ENCODE results near the gene NEDD4. TPM values are rescaled to one million over a fixed set of nuclear protein-coding genes. Genes with fewer than 3 reads are reported as not detected.

NEDD4 gene
- total and polyA plus RNA-seq, 3 donors from 2014 or later, result 3.7 to 8.3 (median 6.4) TPM

DNA sequence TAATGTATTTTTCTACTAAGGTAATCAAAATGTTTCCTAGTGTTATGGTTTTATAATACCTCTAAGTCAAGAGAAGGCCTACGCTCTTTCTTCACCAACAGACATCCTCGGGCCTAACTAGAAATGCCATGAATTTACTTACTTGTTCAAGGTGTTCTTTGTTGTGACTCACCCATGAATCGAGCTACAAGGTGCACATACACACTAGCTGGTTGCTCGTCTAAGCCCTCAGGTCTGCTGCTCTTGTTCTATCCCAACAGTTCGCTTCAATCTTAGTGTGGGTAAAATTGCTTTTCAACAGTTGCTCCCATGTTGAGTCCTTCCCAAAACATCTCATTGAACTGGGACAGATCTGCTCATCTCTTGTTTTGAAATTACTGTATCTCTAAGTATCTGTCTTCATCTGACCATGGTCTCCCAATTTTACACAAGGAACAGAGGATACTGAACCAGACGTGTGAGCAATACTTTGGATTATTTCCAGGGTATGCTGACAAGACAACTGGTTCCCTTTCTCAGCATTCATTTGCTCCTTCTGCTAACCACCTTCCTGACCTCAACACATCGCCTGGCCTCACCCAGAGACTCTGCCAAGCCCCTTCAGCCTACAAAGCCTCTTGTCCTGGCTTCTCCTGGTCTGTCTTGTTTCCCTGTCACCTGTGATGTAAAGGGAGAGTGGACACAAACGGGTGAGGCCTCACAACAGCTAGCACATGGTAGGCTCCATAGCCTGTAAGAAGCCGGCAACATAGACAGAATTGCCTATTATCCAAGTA, 84.2 kb downstream of the NEDD4 start:
- 91 to 92% methylated on average over 9 of the region's 9 CpGs for WGBS, 2 donors
- Histone ChIP-seq H3K27me3 (no peaks in the 10 kb centered on the region), H3K4me1 (no peaks in the 10 kb centered on the region), H3K4me3 (no peak overlapping the region), H3K27ac (no peak overlapping the region), H3K36me3 (ENCODE audit: low read depth, missing control alignments) (no peaks in the 10 kb centered on the region), H3K9me3 (no peaks in the 10 kb centered on the region)
- TF ChIP-seq, protein P1, sequence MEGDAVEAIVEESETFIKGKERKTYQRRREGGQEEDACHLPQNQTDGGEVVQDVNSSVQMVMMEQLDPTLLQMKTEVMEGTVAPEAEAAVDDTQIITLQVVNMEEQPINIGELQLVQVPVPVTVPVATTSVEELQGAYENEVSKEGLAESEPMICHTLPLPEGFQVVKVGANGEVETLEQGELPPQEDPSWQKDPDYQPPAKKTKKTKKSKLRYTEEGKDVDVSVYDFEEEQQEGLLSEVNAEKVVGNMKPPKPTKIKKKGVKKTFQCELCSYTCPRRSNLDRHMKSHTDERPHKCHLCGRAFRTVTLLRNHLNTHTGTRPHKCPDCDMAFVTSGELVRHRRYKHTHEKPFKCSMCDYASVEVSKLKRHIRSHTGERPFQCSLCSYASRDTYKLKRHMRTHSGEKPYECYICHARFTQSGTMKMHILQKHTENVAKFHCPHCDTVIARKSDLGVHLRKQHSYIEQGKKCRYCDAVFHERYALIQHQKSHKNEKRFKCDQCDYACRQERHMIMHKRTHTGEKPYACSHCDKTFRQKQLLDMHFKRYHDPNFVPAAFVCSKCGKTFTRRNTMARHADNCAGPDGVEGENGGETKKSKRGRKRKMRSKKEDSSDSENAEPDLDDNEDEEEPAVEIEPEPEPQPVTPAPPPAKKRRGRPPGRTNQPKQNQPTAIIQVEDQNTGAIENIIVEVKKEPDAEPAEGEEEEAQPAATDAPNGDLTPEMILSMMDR (IDR thresholded peaks at IDR 0.05), result no peak
- no peak for TF ChIP-seq POLR2A (IDR thresholded peaks at IDR 0.05)
- intact Hi-C loops (cut with DNase I; ENCODE audit: low total_unique reads), result no loop called here
- DNase-seq, result no peak

DNA sequence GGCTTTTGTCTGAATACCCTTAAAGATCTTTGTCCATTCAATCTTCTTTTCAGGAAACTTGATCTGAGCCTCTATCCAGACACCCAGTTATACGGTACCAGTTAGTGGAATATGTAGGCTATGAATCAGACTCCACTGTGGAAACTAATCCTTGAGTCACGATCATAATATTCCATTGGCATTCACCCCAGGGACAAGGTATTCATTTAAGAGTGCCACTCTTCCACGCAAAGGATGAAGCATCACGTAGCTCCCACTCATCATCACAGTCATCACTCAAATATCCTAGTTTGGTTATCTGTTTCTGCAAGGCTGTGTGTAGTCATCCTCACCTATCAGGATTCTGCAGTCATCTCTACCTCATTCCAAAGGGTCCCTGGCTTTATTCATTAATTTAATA, 85.6 kb downstream of the NEDD4 start:
- H3K9me3 ChIP-seq, result no peaks in the 10 kb centered on the region
- no peak overlapping the region for H3K27ac ChIP-seq
- H3K36me3 ChIP-seq (ENCODE audit: low read depth, missing control alignments), result no peaks in the 10 kb centered on the region
- TF ChIP-seq, protein P1 (IDR thresholded peaks at IDR 0.05), result no peak
- no peak for TF ChIP-seq POLR2A (IDR thresholded peaks at IDR 0.05)
- DNase-seq, result no peak
- WGBS, 2 donors, result 84 to 86% methylated on average over 4 of the region's 4 CpGs
- intact Hi-C loops (cut with DNase I; ENCODE audit: low total_unique reads), result no loop called here
- H3K27me3 ChIP-seq, result no peaks in the 10 kb centered on the region
- H3K4me3 ChIP-seq, result no peak overlapping the region
- H3K4me1 ChIP-seq, result no peaks in the 10 kb centered on the region

DNA sequence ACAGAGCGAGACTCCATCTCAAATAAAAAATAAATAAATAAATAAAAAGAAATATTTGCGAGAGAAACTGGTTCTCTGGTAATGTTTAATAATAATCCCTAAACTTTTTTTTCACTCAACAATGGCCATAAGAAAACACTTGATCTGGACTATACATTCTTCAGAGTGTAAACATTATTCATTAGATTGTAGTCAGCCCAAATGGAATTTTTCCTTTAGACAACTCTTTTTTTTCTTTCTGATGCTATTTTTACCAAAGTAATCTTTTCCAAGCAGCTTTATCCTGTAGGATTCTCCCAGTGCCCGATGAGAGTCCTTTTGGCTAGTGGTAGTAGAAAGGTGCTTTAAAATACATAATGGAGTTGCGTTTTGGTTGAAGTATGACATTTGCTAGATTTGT, 90.4 kb downstream of the NEDD4 start:
- no peak overlapping the region for H3K4me3 ChIP-seq
- no peak overlapping the region for H3K27ac ChIP-seq
- TF ChIP-seq POLR2A (IDR thresholded peaks at IDR 0.05), result no peak
- TF ChIP-seq, protein P1 (IDR thresholded peaks at IDR 0.05), result no peak
- H3K9me3 ChIP-seq, result no peaks in the 10 kb centered on the region
- DNase-seq, result no peak
- intact Hi-C loops (cut with DNase I; ENCODE audit: low total_unique reads), result no loop called here
- no peaks in the 10 kb centered on the region for H3K36me3 ChIP-seq (ENCODE audit: low read depth, missing control alignments)
- WGBS, 2 donors, result 88 to 90% methylated on average over 4 of the region's 4 CpGs
- H3K4me1 ChIP-seq, result no peaks in the 10 kb centered on the region
- no peaks in the 10 kb centered on the region for H3K27me3 ChIP-seq

DNA sequence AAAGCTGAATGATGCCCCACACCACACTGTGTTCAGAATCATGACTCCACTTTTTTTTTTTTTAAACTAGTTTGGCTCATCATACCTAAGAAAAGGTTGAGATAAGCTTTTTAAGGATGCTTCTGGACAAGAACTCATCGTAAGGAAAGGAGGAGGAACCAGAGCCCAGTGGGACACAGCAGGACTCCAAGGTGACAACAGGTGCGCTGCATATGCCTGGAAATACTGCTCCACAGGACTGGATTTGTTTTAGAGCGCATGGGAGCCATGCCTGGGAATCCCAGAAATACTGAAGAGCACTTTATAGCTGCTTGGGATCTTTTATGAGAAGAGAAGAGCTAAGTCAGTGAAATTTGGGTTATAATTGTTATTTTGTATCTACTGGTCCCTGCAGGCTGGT, 93.4 kb downstream of the NEDD4 start:
- DNase-seq, result no peak
- intact Hi-C loops (cut with DNase I; ENCODE audit: low total_unique reads), result no loop called here
- no peak overlapping the region for H3K27ac ChIP-seq
- WGBS, 2 donors, result 77 to 88% methylated on average over 3 of the region's 3 CpGs
- no peaks in the 10 kb centered on the region for H3K27me3 ChIP-seq
- peaks cover 4% of the 10 kb centered on the region for H3K4me1 ChIP-seq
- no peaks in the 10 kb centered on the region for H3K9me3 ChIP-seq
- no peak for TF ChIP-seq POLR2A (IDR thresholded peaks at IDR 0.05)
- TF ChIP-seq, protein P1 (IDR thresholded peaks at IDR 0.05), result no peak
- no peaks in the 10 kb centered on the region for H3K36me3 ChIP-seq (ENCODE audit: low read depth, missing control alignments)
- no peak overlapping the region for H3K4me3 ChIP-seq

DNA sequence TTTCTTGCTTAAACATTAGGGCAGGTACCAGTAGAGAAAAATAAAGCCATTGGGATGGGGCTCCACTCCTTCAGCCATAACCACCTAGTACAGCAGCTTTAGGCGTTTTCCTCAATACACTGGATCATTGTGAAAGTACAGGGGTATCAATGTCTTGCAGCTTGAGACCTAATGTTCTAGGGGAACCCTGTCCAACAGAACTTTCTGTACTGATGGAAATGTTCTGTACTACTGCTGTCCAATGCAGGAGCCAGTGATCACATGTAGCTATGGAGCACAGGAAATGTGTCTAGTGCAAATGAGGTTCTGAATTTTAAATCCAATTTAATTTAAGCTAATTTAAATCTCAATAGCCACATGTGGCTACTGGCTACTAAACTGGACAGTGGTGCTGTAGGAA, 93.9 kb downstream of the NEDD4 start:
- WGBS, 2 donors, result 41 to 47% methylated on average over 1 of the region's 1 CpG
- Histone ChIP-seq H3K27me3 (no peaks in the 10 kb centered on the region), H3K36me3 (ENCODE audit: low read depth, missing control alignments) (no peaks in the 10 kb centered on the region), H3K4me3 (no peak overlapping the region), H3K27ac (no peak overlapping the region), H3K9me3 (no peaks in the 10 kb centered on the region), H3K4me1 (peaks cover 4% of the 10 kb centered on the region)
- intact Hi-C loops (cut with DNase I; ENCODE audit: low total_unique reads), result no loop called here
- DNase-seq, result no peak
- no peak for TF ChIP-seq POLR2A (IDR thresholded peaks at IDR 0.05)
- TF ChIP-seq, protein P1 (IDR thresholded peaks at IDR 0.05), result no peak

Data from testis (tissue), 3 donors.